Stomach smooth muscle (tissue), 2 donors: ENCODE measurements around the gene IL7R.

Experiments used
- H3K27ac ChIP-seq: one replicate; pipeline ENCODE4 v1.7.0; 2013; ENCODE audit warnings: mild to moderate bottlenecking, low read length, inconsistent platforms
- H3K27me3 ChIP-seq, 2 donors: one replicate each; pipeline ENCODE4 v1.7.0; 2013; ENCODE audit warnings: low read length in 2 of 2; ENCODE audit not compliant: insufficient read depth in 2 of 2, control insufficient read depth in 1 of 2
- H3K36me3 ChIP-seq, 2 donors: one replicate each; pipeline ENCODE4 v1.7.0; 2013; ENCODE audit warnings: low read length in 2 of 2; ENCODE audit not compliant: control insufficient read depth in 2 of 2, insufficient read depth in 2 of 2
- H3K4me1 ChIP-seq: one replicate; pipeline ENCODE4 v1.7.0; 2013; ENCODE audit warnings: low read length; ENCODE audit not compliant: control insufficient read depth, insufficient read depth
- H3K4me3 ChIP-seq, 2 donors: one replicate each; pipeline ENCODE4 v1.7.0; 2013; ENCODE audit warnings: low read length in 2 of 2
- H3K9ac ChIP-seq, 2 donors: one replicate each; pipeline ENCODE4 v1.7.0; 2013; ENCODE audit warnings: low read length in 2 of 2, mild to moderate bottlenecking in 1 of 2
- H3K9me3 ChIP-seq, 2 donors: one replicate each; pipeline ENCODE4 v1.7.0; 2013; ENCODE audit warnings: low read length in 2 of 2; ENCODE audit not compliant: control insufficient read depth in 2 of 2
- donor health status: healthy.
- donor health status: Pancreatic carcinoma.

The IL7R gene

GRCh38 chr5:35908228-35908627 is 51.5 kb downstream of the IL7R start:
- H3K4me3 ChIP-seq = no peak overlapping the region

DNA sequence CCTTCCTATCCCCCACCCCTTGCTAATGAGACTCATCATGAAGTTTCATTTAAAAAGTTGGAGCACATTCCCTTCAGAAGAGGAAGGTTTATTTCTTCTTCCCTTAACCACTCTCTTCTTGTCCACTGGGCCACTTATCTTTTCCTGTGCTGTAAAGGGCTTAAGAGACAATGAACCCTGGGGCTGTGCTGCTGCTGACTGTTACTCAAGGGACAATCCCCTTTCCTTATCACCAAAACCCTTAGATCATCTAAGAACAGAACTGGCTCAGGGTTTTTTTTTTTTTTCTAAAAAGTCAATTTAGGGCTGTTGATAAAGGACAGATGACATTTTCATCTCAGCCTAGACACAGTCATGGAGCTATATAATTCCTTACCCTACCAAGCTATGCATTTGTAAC is 52.1 kb downstream of the IL7R start:
- Histone ChIP-seq H3K4me1 (no peaks in the 10 kb centered on the region), H3K9ac (no peak overlapping the region), H3K9me3 (peaks cover 2 to 3% of the 10 kb centered on the region in 2 donors), H3K27ac (no peak overlapping the region), H3K4me3 (no peak overlapping the region), H3K27me3 (no peaks in the 10 kb centered on the region), H3K36me3 (no peaks in the 10 kb centered on the region)

More at GRCh38 chr5:35908228-35908627, 51.5 kb downstream of the IL7R start:
- Histone ChIP-seq H3K9me3 (peaks cover 2 to 3% of the 10 kb centered on the region in 2 donors), H3K27me3 (no peaks in the 10 kb centered on the region), H3K27ac (no peak overlapping the region), H3K4me1 (no peaks in the 10 kb centered on the region), H3K36me3 (no peaks in the 10 kb centered on the region), H3K9ac (no peak overlapping the region)

- Histone ChIP-seq H3K27ac (no peak overlapping the region), H3K4me3 (no peak overlapping the region), H3K9me3 (peaks cover 0 to 6% of the 10 kb centered on the region in 2 donors), H3K27me3 (peaks cover 8 to 11% of the 10 kb centered on the region in 2 donors), H3K4me1 (no peaks in the 10 kb centered on the region), H3K9ac (no peak overlapping the region), H3K36me3 (no peaks in the 10 kb centered on the region)
Observed at GRCh38 chr5:35919191-35919590, 62.5 kb downstream of the IL7R start.

DNA sequence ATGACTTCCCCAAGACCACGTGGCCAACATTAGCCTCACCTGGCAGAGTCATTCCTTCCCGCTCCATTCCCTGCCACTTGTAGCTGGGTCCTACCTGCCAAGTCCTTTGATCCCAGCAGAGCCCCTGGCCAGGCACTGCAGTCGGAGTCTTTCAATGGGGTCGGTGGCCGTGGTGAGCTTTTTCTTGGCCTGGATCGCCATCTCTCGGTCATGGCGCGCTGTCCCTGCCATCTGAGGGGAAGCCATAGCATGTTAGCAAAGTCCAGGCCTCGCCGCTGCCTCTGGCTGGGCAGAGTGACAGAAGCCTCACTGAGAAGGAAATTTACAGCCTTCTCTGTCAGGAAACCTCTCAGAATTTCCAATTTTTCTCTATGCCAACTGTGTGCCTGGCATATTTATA is 64.2 kb downstream of the IL7R start:
- Histone ChIP-seq H3K36me3 (no peaks in the 10 kb centered on the region), H3K27me3 (peaks cover 11% of the 10 kb centered on the region in 2 donors), H3K9me3 (peaks cover 0 to 6% of the 10 kb centered on the region in 2 donors), H3K4me3 (no peak overlapping the region), H3K4me1 (peaks cover 3% of the 10 kb centered on the region), H3K9ac (no peak overlapping the region), H3K27ac (no peak overlapping the region)

DNA sequence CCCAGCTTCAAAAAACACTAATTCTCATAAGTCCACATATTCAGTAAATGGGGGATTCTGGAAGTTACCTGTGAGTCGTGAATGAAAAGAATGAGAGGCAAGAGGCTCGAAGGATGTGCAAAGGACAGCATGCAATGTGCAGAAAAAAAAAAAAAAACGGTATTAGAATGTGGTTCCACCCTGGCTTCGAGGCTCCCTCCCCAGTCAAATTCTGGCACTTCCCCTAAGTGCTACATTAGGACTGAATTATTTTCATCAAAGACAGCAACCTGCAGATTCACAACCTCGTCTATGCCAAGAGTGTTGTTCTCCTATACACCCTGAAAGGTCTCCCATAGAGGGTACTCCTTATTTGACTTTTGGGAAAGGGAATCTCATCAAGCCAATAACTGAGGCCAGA is 65.2 kb downstream of the IL7R start:
- Histone ChIP-seq H3K36me3 (no peaks in the 10 kb centered on the region), H3K4me3 (no peak overlapping the region), H3K27me3 (peaks cover 17 to 18% of the 10 kb centered on the region in 2 donors), H3K9ac (no peak overlapping the region), H3K4me1 (peaks cover 3% of the 10 kb centered on the region), H3K27ac (no peak overlapping the region), H3K9me3 (peaks cover 0 to 6% of the 10 kb centered on the region in 2 donors)

- H3K27me3 ChIP-seq = peaks cover 18 to 19% of the 10 kb centered on the region in 2 donors
- peaks cover 0 to 6% of the 10 kb centered on the region in 2 donors for H3K9me3 ChIP-seq
- H3K9ac ChIP-seq = no peak overlapping the region
- H3K4me1 ChIP-seq = peaks cover 3% of the 10 kb centered on the region
- H3K27ac ChIP-seq = no peak overlapping the region
- no peaks in the 10 kb centered on the region for H3K36me3 ChIP-seq
- no peak overlapping the region for H3K4me3 ChIP-seq
Observed at GRCh38 chr5:35922468-35922867, 65.8 kb downstream of the IL7R start.

- Histone ChIP-seq H3K9me3 (peaks cover 0 to 5% of the 10 kb centered on the region in 2 donors), H3K36me3 (no peaks in the 10 kb centered on the region), H3K27me3 (peaks cover 18 to 19% of the 10 kb centered on the region in 2 donors), H3K9ac (no peak overlapping the region), H3K4me1 (peaks cover 3% of the 10 kb centered on the region), H3K4me3 (no peak overlapping the region), H3K27ac (no peak overlapping the region)
Observed at GRCh38 chr5:35924122-35924949, 67.6 kb downstream of the IL7R start.

- Histone ChIP-seq H3K9me3 (no peaks in the 10 kb centered on the region), H3K4me1 (peaks cover 3% of the 10 kb centered on the region), H3K9ac (no peak overlapping the region), H3K4me3 (no peak overlapping the region), H3K27ac (no peak overlapping the region), H3K36me3 (no peaks in the 10 kb centered on the region), H3K27me3 (peaks cover 14 to 19% of the 10 kb centered on the region in 2 donors)
Observed at GRCh38 chr5:35924950-35925722, 68.4 kb downstream of the IL7R start.

DNA sequence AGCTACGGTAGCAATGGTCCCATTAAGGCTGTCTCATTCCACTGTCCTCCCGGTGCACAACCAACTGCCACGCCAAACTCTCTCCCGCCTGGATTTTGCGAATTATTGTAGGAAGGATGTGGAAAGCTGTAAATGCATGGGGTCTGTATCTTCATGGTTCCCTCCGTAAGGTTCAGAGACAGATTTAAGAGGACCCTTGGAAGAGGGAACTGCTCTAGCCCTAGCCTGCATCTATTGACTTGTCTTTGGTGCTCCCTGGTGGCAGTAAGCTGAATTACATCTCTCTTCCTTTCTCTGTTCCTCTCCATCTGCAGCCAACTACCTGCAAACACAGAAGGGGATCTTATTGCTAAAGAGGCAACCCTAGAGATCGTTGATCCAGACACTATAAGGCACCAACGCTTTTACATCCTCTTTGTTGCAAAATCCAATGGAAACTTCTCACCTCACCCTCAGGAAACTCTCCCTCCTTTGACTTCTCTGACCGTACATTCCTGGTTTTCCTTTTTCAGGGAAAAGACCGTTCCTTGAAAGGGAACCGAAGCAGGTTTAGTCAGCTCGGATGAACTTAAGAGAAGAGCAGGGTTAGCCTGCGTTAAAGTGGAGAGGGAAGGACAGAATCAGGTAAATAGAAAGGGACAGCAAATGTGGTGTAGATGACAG is 69.8 kb downstream of the IL7R start:
- Histone ChIP-seq H3K27ac (no peak overlapping the region), H3K36me3 (no peaks in the 10 kb centered on the region), H3K4me3 (peak overlapping the region in 1 of 2 donors; percentile 35), H3K9me3 (no peaks in the 10 kb centered on the region), H3K4me1 (peaks cover 3% of the 10 kb centered on the region), H3K27me3 (peaks cover 13 to 19% of the 10 kb centered on the region in 2 donors), H3K9ac (no peak overlapping the region)
